NCI-H526 treated with DMSO at 0.1 percent for 48 hours (cell line): ENCODE results near the gene STRADA.

Experiments
- DNase-seq: peaks from one replicate; lab custom pipeline; 2025; lab: John Stamatoyannopoulos, UW

STRADA gene

GRCh38 chr17:63701456-63701820 lies 40.2 kb downstream of the STRADA start:
- DNase-seq, result no peak

- no peak for DNase-seq
These were observed 40.8 kb downstream of the STRADA start for GRCh38 chr17:63700528-63701455.

- DNase-seq, result peak; percentile 53
These were observed 41.7 kb downstream of the STRADA start, which contains the start of gene LIMD2 for GRCh38 chr17:63699638-63700527. Gene LIMD2, minus strand, starts transcription at chr17:63700125. Its CDS starts 827 bp downstream, at chr17:63699298.

- peak; percentile 38 for DNase-seq
These were observed 42.5 kb downstream of the STRADA start for GRCh38 chr17:63698886-63699637.

GRCh38 chr17:63698381-63698885 lies 43.2 kb downstream of the STRADA start:
- DNase-seq, result no peak

GRCh38 chr17:63697341-63698286 lies 44.0 kb downstream of the STRADA start:
- DNase-seq, result no peak

- no peak for DNase-seq
These were observed 45.1 kb downstream of the STRADA start for GRCh38 chr17:63696381-63696961.

GRCh38 chr17:63695889-63696288 lies 45.7 kb downstream of the STRADA start:
- no peak for DNase-seq

- DNase-seq, result no peak
These were observed 46.4 kb downstream of the STRADA start for GRCh38 chr17:63694950-63695773.

GRCh38 chr17:63694229-63694949 lies 47.2 kb downstream of the STRADA start:
- DNase-seq, result no peak

- no peak for DNase-seq
These were observed 48.0 kb downstream of the STRADA start for GRCh38 chr17:63693411-63694113.

GRCh38 chr17:63692195-63692816 lies 49.3 kb downstream of the STRADA start:
- no peak for DNase-seq

GRCh38 chr17:63689479-63689878 lies 52.1 kb downstream of the STRADA start:
- DNase-seq, result no peak

GRCh38 chr17:63688396-63689020 lies 53.1 kb downstream of the STRADA start:
- DNase-seq, result no peak

GRCh38 chr17:63686138-63686685 lies 55.4 kb downstream of the STRADA start:
- no peak for DNase-seq

- DNase-seq, result no peak
These were observed 56.0 kb downstream of the STRADA start for GRCh38 chr17:63685578-63685977.

- no peak for DNase-seq
These were observed 56.6 kb downstream of the STRADA start for GRCh38 chr17:63685041-63685440.
